22Rv1 (cell line): ENCODE data around the gene ARL10.

Experiments used
- CTCF ChIP-seq: fragments of 450-650 bp; IDR thresholded peaks from 2 replicates; pipeline ENCODE4 v1.5.1; 2017; ENCODE audit warnings: mild to moderate bottlenecking
- ZFX ChIP-seq: fragments of 450-650 bp; IDR thresholded peaks from 2 replicates; pipeline ENCODE4 v1.6.1; 2017; ENCODE audit warnings: antibody characterized with exemption, borderline replicate concordance

GRCh38 chr5:176429972-176430371 is 64.7 kb downstream of the ARL10 start:
- TF ChIP-seq CTCF = no peak
- no peak for TF ChIP-seq ZFX
